Coronary artery (tissue), 2 donors: Measurements from ENCODE around the gene MIEN1.
"Not testable (repeated sequence)": the region's sequence is repeated elsewhere in the genome, so short reads cannot be mapped to it uniquely, and the experiment has no call there.

Experiments
- DNase-seq: peaks from one replicate; pipeline ENCODE4 v3.0.0-alpha.2; 2017; ENCODE audit warnings: low spot score
- H3K27ac ChIP-seq, 2 donors: fragments of 200-600 bp; sonication (generic); one replicate each; pipeline ENCODE4 v1.5.1; 2016 to 2019
- H3K4me3 ChIP-seq: fragments of 200-600 bp; sonication (generic); 2 replicates; pipeline ENCODE4 v1.5.1; 2016; ENCODE audit warnings: mild to moderate bottlenecking, moderate library complexity
- CTCF ChIP-seq: fragments of 200-600 bp; sonication (generic); IDR thresholded peaks from one replicate; pipeline ENCODE4 v1.5.1; 2019; ENCODE audit warnings: antibody characterized with exemption

The MIEN1 gene

GRCh38 chr17:39717660-39718059, 12.7 kb downstream of the MIEN1 start:
- no peak for DNase-seq

DNA sequence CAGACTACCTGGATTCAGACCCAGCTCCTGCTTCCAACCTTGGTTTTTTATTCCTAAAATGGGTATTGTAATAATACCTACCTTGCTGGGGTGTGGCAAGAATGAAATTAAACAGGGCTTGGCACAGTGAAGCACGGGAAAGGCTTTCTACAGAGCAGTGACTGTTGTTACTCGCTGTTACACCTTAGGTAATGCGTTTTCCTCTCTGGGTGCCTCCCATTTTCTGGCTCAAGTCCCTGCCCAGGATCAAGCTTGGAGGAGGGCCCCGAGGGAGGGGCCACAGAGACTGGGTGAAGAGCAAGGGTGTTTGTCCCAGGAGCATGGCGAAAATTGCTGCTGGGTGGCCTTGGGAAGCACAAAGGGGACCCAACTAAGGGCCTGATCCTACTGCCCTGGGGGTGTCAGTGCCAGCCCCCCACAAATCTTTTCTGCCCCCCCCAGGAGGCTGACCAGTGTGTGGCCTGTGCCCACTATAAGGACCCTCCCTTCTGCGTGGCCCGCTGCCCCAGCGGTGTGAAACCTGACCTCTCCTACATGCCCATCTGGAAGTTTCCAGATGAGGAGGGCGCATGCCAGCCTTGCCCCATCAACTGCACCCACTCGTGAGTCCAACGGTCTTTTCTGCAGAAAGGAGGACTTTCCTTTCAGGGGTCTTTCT, 13.3 kb downstream of the MIEN1 start:
- Histone ChIP-seq H3K4me3 (no peak overlapping the region), H3K27ac (no peak overlapping the region)
- TF ChIP-seq CTCF: no peak
- no peak for DNase-seq

More at GRCh38 chr17:39717660-39718059, 12.7 kb downstream of the MIEN1 start:
- Histone ChIP-seq H3K4me3 (no peak overlapping the region), H3K27ac (no peak overlapping the region)
- no peak for TF ChIP-seq CTCF

DNA sequence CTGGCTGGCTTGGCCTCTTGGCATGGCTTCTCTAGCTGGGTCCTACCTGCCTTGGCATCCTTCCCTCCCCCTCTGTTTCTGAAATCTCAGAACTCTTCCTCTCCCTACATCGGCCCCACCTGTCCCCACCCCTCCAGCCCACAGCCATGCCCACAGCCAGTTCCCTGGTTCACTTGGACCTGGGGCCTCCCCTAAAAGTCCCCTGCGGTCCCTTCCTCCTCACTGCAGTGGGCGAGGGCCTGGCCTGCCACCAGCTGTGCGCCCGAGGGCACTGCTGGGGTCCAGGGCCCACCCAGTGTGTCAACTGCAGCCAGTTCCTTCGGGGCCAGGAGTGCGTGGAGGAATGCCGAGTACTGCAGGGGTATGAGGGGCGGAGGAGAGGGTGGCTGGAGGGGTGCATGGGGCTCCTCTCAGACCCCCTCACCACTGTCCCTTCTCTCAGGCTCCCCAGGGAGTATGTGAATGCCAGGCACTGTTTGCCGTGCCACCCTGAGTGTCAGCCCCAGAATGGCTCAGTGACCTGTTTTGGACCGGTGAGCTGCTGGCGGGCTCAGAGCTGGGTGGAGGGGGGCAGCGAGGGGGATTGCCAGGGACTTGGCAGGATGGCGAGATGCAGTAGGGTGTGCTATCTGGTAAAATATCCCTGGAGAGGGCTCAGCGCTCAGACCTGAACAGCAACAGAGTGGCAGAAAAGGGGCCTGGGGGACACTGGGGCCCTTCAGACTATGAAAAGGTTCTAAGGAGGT, 14.1 kb downstream of the MIEN1 start:
- DNase-seq: no peak
- H3K27ac ChIP-seq: no peak overlapping the region
- H3K4me3 ChIP-seq: no peak overlapping the region
- no peak for TF ChIP-seq CTCF

GRCh38 chr17:39715375-39716072, 14.8 kb downstream of the MIEN1 start:
- no peak for TF ChIP-seq CTCF
- Histone ChIP-seq H3K27ac (no peak overlapping the region), H3K4me3 (no peak overlapping the region)
- no peak for DNase-seq

GRCh38 chr17:39714234-39714633, 16.1 kb downstream of the MIEN1 start:
- DNase-seq: no peak
- TF ChIP-seq CTCF: no peak
- Histone ChIP-seq H3K4me3 (no peak overlapping the region), H3K27ac (no peak overlapping the region)

- TF ChIP-seq CTCF: no peak
- Histone ChIP-seq H3K27ac (no peak overlapping the region), H3K4me3 (no peak overlapping the region)
- DNase-seq: no peak
Observed at GRCh38 chr17:39711851-39712250, 18.5 kb downstream of the MIEN1 start.

DNA sequence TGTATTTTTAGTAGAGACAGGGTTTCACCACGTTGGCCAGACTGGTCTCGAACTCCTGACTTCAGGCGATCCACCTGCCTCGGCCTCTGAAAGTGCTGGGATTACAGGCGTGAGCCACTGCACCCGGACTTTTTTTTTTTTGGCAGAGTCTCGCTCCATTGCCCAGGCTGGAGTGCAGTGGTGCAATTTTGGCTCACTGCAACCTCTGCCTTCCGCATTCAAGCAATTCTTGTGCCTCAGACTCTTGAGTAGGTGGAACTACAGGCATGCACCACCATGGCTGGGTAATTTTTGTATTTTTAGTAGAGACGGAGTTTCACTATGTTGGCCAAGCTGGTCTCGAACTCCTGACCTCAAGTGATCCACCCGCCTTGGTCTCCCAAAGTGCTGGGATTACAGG, 19.3 kb downstream of the MIEN1 start:
- DNase-seq, H3K27ac ChIP-seq, H3K4me3 ChIP-seq: not testable (repeated sequence)
